BLaER1 treated with 17β-estradiol and CSF1 and Interleukin-3, amounts not matched to agents 10 nM and 100 nM (cell line): Measurements from ENCODE around the gene HAND1.
A peak's percentile ranks its signal among the peaks of the same experiment; 100 is the strongest.

Experiments
- H3K27ac ChIP-seq, 11 experiments: shearing (Covaris generic); formaldehyde crosslinking; 2 replicates each; pipeline ENCODE4 v1.8.1; 2022
- H3K27me3 ChIP-seq, 11 experiments: shearing (Covaris generic); formaldehyde crosslinking; 2 replicates each; pipeline ENCODE4 v1.8.1; 2022
- H3K36me3 ChIP-seq, 11 experiments: shearing (Covaris generic); formaldehyde crosslinking; 2 replicates each; pipeline ENCODE4 v1.8.1; 2022
- H3K4me1 ChIP-seq, 10 experiments: shearing (Covaris generic); formaldehyde crosslinking; 2 replicates each; pipeline ENCODE4 v1.8.1; 2022
- H3K4me2 ChIP-seq, 11 experiments: shearing (Covaris generic); formaldehyde crosslinking; 2 replicates each; pipeline ENCODE4 v1.8.1; 2022
- H3K4me3 ChIP-seq, 10 experiments: shearing (Covaris generic); formaldehyde crosslinking; 2 replicates each; pipeline ENCODE4 v1.8.1; 2022
- H3K9ac ChIP-seq, 11 experiments: shearing (Covaris generic); formaldehyde crosslinking; 2 replicates each; pipeline ENCODE4 v1.8.1; 2022
- H3K9me3 ChIP-seq, 11 experiments: shearing (Covaris generic); formaldehyde crosslinking; replicated peaks in 1 of 11; 2 replicates each; pipeline ENCODE4 v1.8.1; 2022
- H4K20me1 ChIP-seq, 11 experiments: shearing (Covaris generic); formaldehyde crosslinking; 2 replicates each; pipeline ENCODE4 v1.8.1; 2022
- Cebpa-rat ChIP-seq, 11 experiments: shearing (Covaris generic); IDR thresholded peaks; 2 replicates each; pipeline ENCODE4 v1.8.1; 2022

HAND1 gene

GRCh38 chr5:154477382-154478223, 424 bp downstream of the HAND1 start:
- no peaks in the 10 kb centered on the region for H3K36me3 ChIP-seq
- no peak overlapping the region for H3K9ac ChIP-seq
- peaks cover 100% of the 10 kb centered on the region in 11 experiments for H3K27me3 ChIP-seq
- H3K9me3 ChIP-seq, result peaks cover 23 to 63% (median 47%) of the 10 kb centered on the region in 11 experiments
- no peak overlapping the region for H3K4me3 ChIP-seq
- no peak overlapping the region for H3K27ac ChIP-seq
- peaks cover 0 to 82% (median 67%) of the 10 kb centered on the region in 11 experiments; a peak in 14 of 22 replicates for H4K20me1 ChIP-seq
- peaks cover 0 to 12% (median 0%) of the 10 kb centered on the region in 10 experiments; a peak in 2 of 20 replicates for H3K4me1 ChIP-seq
- no peak for TF ChIP-seq Cebpa-rat (IDR thresholded peaks at IDR 0.05)
- H3K4me2 ChIP-seq, result no peak overlapping the region

- Histone ChIP-seq H3K27ac (no peak overlapping the region), H3K4me2 (peak overlapping the region in 2 of 11 experiments; percentile 16 to 53; a peak in 4 of 22 replicates)
Observed at GRCh38 chr5:154476354-154477205, 1.4 kb downstream of the HAND1 start.

GRCh38 chr5:154475591-154476353, 2.3 kb downstream of the HAND1 start:
- Histone ChIP-seq H4K20me1 (peaks cover 0 to 70% (median 58%) of the 10 kb centered on the region in 11 experiments; a peak in 14 of 22 replicates), H3K4me3 (0 out of 20 replicates have a peak overlapping the region, but pooled peaks of 2 of the 10 experiments have one; percentile 7 to 9), H3K27me3 (peaks cover 100% of the 10 kb centered on the region in 11 experiments), H3K4me1 (peaks cover 0 to 12% (median 0%) of the 10 kb centered on the region in 10 experiments; a peak in 2 of 20 replicates), H3K27ac (no peak overlapping the region), H3K9ac (no peak overlapping the region), H3K4me2 (peak overlapping the region in 2 of 11 experiments; percentile 16 to 53; a peak in 3 of 22 replicates), H3K9me3 (peaks cover 19 to 56% (median 39%) of the 10 kb centered on the region in 11 experiments), H3K36me3 (no peaks in the 10 kb centered on the region)
- no peak for TF ChIP-seq Cebpa-rat (IDR thresholded peaks at IDR 0.05)

More at GRCh38 chr5:154476354-154477205, 1.4 kb downstream of the HAND1 start:
- TF ChIP-seq Cebpa-rat (IDR thresholded peaks at IDR 0.05), result no peak
- Histone ChIP-seq H3K27me3 (peaks cover 100% of the 10 kb centered on the region in 11 experiments), H3K4me1 (peaks cover 0 to 12% (median 0%) of the 10 kb centered on the region in 10 experiments; a peak in 2 of 20 replicates), H3K36me3 (no peaks in the 10 kb centered on the region), H3K4me3 (peak overlapping the region in 2 of 10 experiments; percentile 7 to 9; a peak in 1 of 20 replicates), H4K20me1 (peaks cover 0 to 78% (median 61%) of the 10 kb centered on the region in 11 experiments; a peak in 14 of 22 replicates), H3K9ac (no peak overlapping the region), H3K9me3 (peaks cover 19 to 56% (median 39%) of the 10 kb centered on the region in 11 experiments)

DNA sequence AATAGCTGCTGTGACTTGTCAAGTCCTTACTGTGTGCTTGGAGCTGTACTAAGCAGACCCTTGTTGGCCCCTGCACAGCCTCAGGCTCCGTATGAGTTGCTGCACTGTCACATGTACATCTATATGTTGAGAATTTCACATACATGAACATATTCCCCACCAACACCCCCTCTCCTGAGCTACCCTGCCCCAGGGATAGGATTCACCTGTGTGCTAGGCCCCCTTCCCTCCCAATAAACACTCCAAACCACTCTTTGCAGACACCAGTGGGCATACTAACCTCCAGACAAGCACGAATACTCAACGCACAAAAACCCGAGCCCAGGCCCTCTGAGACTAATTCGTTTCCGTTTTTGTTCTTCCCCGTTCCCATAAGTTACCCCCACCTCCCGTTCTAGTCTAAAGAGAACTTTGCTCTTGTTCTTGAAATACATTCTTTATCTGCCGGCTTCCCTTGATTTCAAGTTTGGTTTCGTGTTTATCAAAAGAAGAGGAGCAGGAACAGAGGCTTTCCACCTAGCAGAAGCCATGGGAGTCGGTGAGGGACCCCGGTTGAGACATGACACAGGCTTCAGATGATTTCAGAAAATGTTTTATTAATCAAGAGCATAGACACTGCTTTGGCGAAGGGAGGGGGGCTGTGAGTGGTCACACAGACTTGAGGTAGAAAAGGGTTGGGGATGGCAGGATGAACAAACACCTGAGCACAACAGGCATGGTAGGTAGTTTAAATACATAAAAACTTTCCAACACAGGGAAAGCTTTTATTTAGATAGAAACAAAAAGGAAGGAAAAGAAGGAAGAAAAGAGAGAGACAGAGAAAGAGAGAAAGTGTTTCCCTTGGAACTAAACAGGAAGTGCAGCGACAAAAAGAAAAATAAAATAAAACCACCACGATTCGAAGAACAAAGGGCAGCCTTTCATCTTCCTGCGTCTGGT, 3.4 kb downstream of the HAND1 start:
- Histone ChIP-seq H4K20me1 (peaks cover 0 to 63% (median 52%) of the 10 kb centered on the region in 11 experiments; a peak in 14 of 22 replicates), H3K4me1 (peaks cover 0 to 12% (median 0%) of the 10 kb centered on the region in 10 experiments; a peak in 2 of 20 replicates), H3K4me3 (no peak overlapping the region), H3K9me3 (peaks cover 19 to 49% (median 34%) of the 10 kb centered on the region in 11 experiments), H3K27ac (no peak overlapping the region), H3K4me2 (no peak overlapping the region), H3K27me3 (peaks cover 98 to 100% (median 99%) of the 10 kb centered on the region in 11 experiments), H3K9ac (no peak overlapping the region), H3K36me3 (no peaks in the 10 kb centered on the region)
- TF ChIP-seq Cebpa-rat (IDR thresholded peaks at IDR 0.05), result no peak

DNA sequence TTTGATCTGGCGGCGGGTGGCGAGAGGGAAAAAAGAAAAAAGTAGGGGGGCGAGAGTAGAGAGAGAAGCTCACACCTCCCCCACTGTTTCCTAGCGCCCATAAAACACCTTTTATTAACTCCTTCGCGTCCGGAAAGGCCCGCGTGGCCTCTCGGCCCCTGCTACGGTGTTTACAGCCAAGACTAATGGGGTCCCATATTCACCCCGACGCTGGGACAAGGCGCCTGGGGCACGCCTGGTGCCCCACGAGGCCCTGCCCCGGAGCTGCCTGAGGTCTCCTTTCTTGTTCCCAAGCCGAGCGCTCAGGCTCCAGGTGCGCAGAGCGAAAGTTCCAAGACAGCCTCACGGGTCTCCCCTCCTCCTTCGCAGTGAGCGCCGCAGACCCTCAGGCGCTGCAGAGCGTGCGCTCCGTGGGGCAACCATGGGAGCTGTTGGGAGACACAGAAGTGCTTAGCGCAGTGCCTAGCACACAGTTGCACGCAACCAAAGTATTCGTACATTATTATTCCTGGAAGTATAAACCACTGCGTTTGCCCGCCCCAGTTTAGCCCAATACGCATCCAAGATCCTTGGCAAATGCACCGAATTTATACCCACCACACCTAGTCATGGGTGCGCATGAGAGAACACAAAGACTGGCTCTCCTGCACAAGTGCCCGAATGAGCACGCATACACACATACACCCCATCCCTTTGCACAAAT, 4.3 kb downstream of the HAND1 start:
- Histone ChIP-seq H3K4me2 (no peak overlapping the region), H3K27ac (no peak overlapping the region), H4K20me1 (peaks cover 0 to 53% (median 48%) of the 10 kb centered on the region in 11 experiments; a peak in 14 of 22 replicates), H3K4me3 (no peak overlapping the region), H3K9me3 (peaks cover 19 to 40% (median 28%) of the 10 kb centered on the region in 11 experiments), H3K4me1 (peaks cover 0 to 12% (median 0%) of the 10 kb centered on the region in 10 experiments; a peak in 2 of 20 replicates), H3K27me3 (peaks cover 89 to 98% (median 94%) of the 10 kb centered on the region in 11 experiments), H3K36me3 (no peaks in the 10 kb centered on the region), H3K9ac (no peak overlapping the region)
- no peak for TF ChIP-seq Cebpa-rat (IDR thresholded peaks at IDR 0.05)

DNA sequence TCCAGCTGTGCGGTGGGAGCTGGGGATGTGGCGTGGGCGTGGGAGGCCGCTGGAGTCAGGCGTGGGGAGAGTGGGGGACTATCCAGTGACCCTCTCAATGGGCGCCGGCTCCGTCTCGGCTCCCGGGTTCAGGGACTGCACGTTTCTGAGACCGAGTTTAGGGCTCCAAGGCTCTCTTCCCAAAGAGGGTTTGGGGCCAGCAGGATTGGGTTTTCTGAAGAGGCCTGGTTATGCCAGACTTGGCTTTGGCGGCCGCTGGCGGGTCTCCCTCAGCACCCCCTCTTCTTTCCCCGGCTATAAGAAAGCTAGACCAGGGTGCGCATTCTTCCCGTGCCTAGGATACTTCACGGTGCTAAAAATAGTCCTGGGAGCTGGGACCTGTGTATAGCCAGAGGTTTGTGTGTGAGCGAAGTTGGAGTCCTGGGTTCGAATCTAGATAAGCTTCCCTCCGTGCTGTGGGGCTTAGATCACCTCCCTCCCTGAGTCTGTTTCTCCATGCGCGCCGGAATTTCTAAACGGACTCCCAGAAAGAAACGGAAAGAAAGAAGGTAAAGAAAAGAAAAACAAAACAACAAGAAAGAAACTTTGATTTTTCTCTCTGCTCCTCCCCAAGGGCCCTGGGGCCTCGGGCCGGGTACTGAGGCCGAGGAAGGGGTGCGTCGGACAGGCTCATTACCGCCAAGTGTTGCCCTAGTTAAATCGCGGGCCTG, 5.0 kb downstream of the HAND1 start:
- no peak overlapping the region for H3K27ac ChIP-seq
- peaks cover 0 to 53% (median 45%) of the 10 kb centered on the region in 11 experiments; a peak in 14 of 22 replicates for H4K20me1 ChIP-seq
- H3K4me2 ChIP-seq, result no peak overlapping the region
- H3K4me3 ChIP-seq, result no peak overlapping the region
- no peak for TF ChIP-seq Cebpa-rat (IDR thresholded peaks at IDR 0.05)
- H3K4me1 ChIP-seq, result peaks cover 0 to 12% (median under 1%) of the 10 kb centered on the region in 10 experiments; a peak in 4 of 20 replicates
- peaks cover 17 to 33% (median 26%) of the 10 kb centered on the region in 11 experiments for H3K9me3 ChIP-seq
- H3K27me3 ChIP-seq, result peaks cover 82 to 93% (median 87%) of the 10 kb centered on the region in 11 experiments
- no peak overlapping the region for H3K9ac ChIP-seq
- H3K36me3 ChIP-seq, result no peaks in the 10 kb centered on the region
